OCI-LY7 (cell line): ENCODE data around the gene GOLIM4.

Source experiments
- EZH2phosphoT487 ChIP-seq: fragments of 200-600 bp; sonication (generic); IDR thresholded peaks from 2 replicates; pipeline ENCODE4 v1.6.1; 2018; ENCODE audit warnings: low read depth, borderline replicate concordance, mild to moderate bottlenecking, mixed run types, antibody characterized with exemption, low read length, moderate library complexity, mixed read lengths
- TF ChIP-seq, protein P1 (sequence below): fragments of 200-600 bp; sonication (generic); conservative IDR thresholded peaks from 2 replicates; pipeline ENCODE4 v1.5.1; 2014; ENCODE audit warnings: mild to moderate bottlenecking, antibody characterized with exemption, low read length, moderate library complexity, mixed read lengths

- TF ChIP-seq, protein P1, sequence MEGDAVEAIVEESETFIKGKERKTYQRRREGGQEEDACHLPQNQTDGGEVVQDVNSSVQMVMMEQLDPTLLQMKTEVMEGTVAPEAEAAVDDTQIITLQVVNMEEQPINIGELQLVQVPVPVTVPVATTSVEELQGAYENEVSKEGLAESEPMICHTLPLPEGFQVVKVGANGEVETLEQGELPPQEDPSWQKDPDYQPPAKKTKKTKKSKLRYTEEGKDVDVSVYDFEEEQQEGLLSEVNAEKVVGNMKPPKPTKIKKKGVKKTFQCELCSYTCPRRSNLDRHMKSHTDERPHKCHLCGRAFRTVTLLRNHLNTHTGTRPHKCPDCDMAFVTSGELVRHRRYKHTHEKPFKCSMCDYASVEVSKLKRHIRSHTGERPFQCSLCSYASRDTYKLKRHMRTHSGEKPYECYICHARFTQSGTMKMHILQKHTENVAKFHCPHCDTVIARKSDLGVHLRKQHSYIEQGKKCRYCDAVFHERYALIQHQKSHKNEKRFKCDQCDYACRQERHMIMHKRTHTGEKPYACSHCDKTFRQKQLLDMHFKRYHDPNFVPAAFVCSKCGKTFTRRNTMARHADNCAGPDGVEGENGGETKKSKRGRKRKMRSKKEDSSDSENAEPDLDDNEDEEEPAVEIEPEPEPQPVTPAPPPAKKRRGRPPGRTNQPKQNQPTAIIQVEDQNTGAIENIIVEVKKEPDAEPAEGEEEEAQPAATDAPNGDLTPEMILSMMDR: no peak
- TF ChIP-seq EZH2phosphoT487: no peak
These were observed 43.2 kb downstream of the GOLIM4 start for GRCh38 chr3:168052515-168052914.
